Peyer's patch (tissue), 4 donors: ENCODE measurements around the gene FAAP100. TPM values are rescaled to one million over a fixed set of nuclear protein-coding genes. Genes with fewer than 3 reads are reported as not detected.

Experiments
- DNase-seq, 3 donors: peaks; one replicate each; pipeline ENCODE4 v3.0.0-alpha.2; 2017 to 2019
- H3K27ac ChIP-seq, 4 donors: fragments of 200-600 bp; sonication (generic); one replicate each; pipeline ENCODE4 v1.5.1; 2016 to 2019
- H3K27me3 ChIP-seq, 2 donors: fragments of 200-600 bp; sonication (generic); one replicate each; pipeline ENCODE4 v1.5.1; 2019
- H3K36me3 ChIP-seq, 3 donors: fragments of 200-600 bp; sonication (generic); one replicate each; pipeline ENCODE4 v1.5.1; 2016 to 2019
- H3K4me1 ChIP-seq, 4 donors: fragments of 200-600 bp; sonication (generic); one replicate each; pipeline ENCODE4 v1.5.1; 2016 to 2019
- H3K4me3 ChIP-seq, 4 donors: fragments of 200-600 bp; sonication (generic); 1 replicate in 3 of 4; 2 replicates in 1 of 4; pipeline ENCODE4 v1.5.1; 2016 to 2019; ENCODE audit warnings: mild to moderate bottlenecking in 1 of 4
- H3K9me3 ChIP-seq, 4 donors: fragments of 200-600 bp; sonication (generic); one replicate each; pipeline ENCODE4 v1.5.1; 2016 to 2019; ENCODE audit warnings: mild to moderate bottlenecking in 1 of 4
- CTCF ChIP-seq, 6 experiments: fragments of 450-650 bp in 4 of 6; fragments of 200-600 bp in 2 of 6; sonication (generic) in 1 of 6; IDR thresholded peaks; one replicate each; pipeline ENCODE4 v1.5.1; 2017 to 2019; ENCODE audit warnings: antibody characterized with exemption in 6 of 6, mild to moderate bottlenecking in 3 of 6, moderate library complexity in 1 of 6
- POLR2A ChIP-seq, 2 donors: fragments of 450-650 bp; IDR thresholded peaks; one replicate each; pipeline ENCODE4 v1.5.1; 2017; ENCODE audit warnings: antibody characterized with exemption in 2 of 2, mild to moderate bottlenecking in 2 of 2, moderate library complexity in 2 of 2
- total RNA-seq, 4 donors: library from RNA; depleted of rRNA; stranded (reverse); fragments of >200 nt; gene quantifications; one replicate each; pipeline ENCODE4 v1.1.0, GENCODE V29; 2016

Gene FAAP100, protein sequence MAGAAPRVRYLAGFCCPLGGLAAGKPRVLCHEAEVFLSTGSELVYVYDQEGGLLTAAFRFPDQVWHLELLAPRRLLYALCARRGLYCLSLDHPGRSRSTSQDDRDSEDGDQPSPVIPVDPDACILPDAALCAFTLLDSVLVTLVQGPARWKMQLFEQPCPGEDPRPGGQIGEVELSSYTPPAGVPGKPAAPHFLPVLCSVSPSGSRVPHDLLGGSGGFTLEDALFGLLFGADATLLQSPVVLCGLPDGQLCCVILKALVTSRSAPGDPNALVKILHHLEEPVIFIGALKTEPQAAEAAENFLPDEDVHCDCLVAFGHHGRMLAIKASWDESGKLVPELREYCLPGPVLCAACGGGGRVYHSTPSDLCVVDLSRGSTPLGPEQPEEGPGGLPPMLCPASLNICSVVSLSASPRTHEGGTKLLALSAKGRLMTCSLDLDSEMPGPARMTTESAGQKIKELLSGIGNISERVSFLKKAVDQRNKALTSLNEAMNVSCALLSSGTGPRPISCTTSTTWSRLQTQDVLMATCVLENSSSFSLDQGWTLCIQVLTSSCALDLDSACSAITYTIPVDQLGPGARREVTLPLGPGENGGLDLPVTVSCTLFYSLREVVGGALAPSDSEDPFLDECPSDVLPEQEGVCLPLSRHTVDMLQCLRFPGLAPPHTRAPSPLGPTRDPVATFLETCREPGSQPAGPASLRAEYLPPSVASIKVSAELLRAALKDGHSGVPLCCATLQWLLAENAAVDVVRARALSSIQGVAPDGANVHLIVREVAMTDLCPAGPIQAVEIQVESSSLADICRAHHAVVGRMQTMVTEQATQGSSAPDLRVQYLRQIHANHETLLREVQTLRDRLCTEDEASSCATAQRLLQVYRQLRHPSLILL
- total RNA-seq = 10 to 100 TPM; 38.2 to 66.9 (median 52.2) TPM

DNA sequence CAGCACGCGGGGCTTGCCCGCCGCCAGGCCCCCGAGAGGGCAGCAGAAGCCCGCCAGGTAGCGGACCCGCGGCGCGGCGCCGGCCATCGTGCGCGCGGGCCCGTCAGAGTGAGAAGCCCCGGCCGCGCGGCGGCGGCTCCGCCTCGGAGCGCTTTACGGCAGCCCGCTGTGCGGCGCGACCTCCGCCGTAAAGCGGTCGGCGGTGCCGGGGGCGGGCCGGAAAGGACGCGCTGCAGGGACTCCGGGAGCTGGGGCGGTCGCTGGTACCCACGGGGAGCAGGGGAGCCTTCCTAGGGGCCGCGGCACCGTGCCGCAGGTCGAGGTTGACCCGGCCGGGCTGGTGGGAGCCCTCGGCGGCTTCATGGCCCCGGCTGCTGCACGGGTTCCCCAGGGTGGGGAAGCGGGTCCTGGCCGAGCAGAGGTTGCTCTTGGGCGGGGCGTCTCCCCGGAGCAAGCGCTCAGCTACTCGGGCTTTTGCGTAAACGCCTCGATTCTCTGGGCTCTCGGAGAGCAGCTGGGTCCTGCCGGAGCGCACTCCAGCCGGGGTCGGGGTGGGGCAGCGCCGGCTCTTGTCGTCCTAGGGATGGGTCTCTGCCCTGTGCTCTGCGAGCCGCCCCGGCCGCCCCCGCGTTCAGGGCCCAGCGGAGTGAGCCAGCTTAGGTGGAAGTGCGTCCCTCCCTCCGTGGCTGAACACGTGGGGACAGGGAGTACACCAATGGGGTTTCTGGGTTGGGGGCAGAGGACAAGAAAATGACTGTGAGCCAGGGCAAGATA lies at the start of gene FAAP100:
Gene FAAP100, minus strand, starts transcription at position 110 of the 774 bp plus-strand sequence. Its CDS starts 23 bp downstream, at position 87.
- DNase-seq = peak; percentile 75 to 90 (median 89)
- H3K27me3 ChIP-seq = no peaks in the 10 kb centered on the region
- H3K36me3 ChIP-seq = peaks cover 0 to 25% (median 0%) of the 10 kb centered on the region in 3 donors
- H3K27ac ChIP-seq = peak within 1 kb of the TSS; percentile 85 to 98 (median 88)
- TF ChIP-seq CTCF (IDR thresholded peaks at IDR 0.05) = peak in 1 of 6 experiments; percentile 10
- TF ChIP-seq POLR2A (IDR thresholded peaks at IDR 0.05) = peak; percentile 55 to 75
- no peaks in the 10 kb centered on the region for H3K9me3 ChIP-seq
- H3K4me1 ChIP-seq = peaks cover 4 to 40% (median 25%) of the 10 kb centered on the region in 4 donors
- peak within 1 kb of the TSS; percentile 91 to 100 (median 98) for H3K4me3 ChIP-seq

DNA sequence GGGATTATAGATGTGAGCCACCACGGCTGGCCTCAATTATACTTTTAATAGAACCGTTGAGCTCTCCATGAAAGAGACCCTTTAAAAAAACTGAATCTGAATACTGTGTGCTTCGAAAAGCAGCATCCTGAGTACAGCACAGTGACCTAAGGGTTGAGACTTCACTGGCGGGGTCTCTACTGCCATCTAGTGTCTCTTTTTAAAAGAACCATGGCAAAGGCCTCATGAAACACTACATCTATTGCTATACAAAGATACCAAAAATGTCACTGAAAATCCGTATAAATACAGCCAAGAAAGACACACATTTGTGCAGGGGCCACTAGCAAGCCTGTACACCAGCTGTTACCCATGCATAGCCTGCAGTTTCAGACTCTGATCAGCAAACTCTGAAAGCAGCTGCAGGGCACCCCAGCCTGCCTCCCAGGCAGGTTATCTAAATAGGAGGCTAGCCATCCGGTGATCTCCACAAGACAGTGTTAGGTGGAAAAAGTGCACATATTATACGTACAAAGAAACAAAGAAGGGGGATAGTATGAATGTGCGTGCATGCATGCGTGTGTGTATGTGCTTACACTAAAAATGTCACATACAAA lies 49.5 kb upstream of the FAAP100 start:
- Histone ChIP-seq H3K4me1 (no peaks in the 10 kb centered on the region), H3K36me3 (peaks cover 0 to 84% (median 0%) of the 10 kb centered on the region in 3 donors), H3K4me3 (no peak overlapping the region), H3K27me3 (no peaks in the 10 kb centered on the region), H3K9me3 (no peaks in the 10 kb centered on the region), H3K27ac (no peak overlapping the region)
- peak in 1 of 3 donors; percentile 78 for DNase-seq
- TF ChIP-seq CTCF (IDR thresholded peaks at IDR 0.05) (peak; percentile 66 to 84 (median 76)), POLR2A (IDR thresholded peaks at IDR 0.05) (no peak)

GRCh38 chr17:81599719-81600486 lies 47.8 kb upstream of the FAAP100 start:
- no peak overlapping the region for H3K4me3 ChIP-seq
- H3K9me3 ChIP-seq = no peaks in the 10 kb centered on the region
- DNase-seq = peak in 1 of 3 donors; percentile 62
- peak overlapping the region in 1 of 4 donors; percentile 8 for H3K27ac ChIP-seq
- TF ChIP-seq POLR2A (IDR thresholded peaks at IDR 0.05) (no peak), CTCF (IDR thresholded peaks at IDR 0.05) (no peak)
- peaks cover 0 to 84% (median 0%) of the 10 kb centered on the region in 3 donors for H3K36me3 ChIP-seq
- no peaks in the 10 kb centered on the region for H3K4me1 ChIP-seq
- H3K27me3 ChIP-seq = no peaks in the 10 kb centered on the region

GRCh38 chr17:81593105-81593871 lies 41.1 kb upstream of the FAAP100 start:
- H3K4me1 ChIP-seq = no peaks in the 10 kb centered on the region
- TF ChIP-seq POLR2A (IDR thresholded peaks at IDR 0.05) (no peak), CTCF (IDR thresholded peaks at IDR 0.05) (no peak)
- peaks cover 0 to 88% (median 0%) of the 10 kb centered on the region in 3 donors for H3K36me3 ChIP-seq
- H3K27me3 ChIP-seq = no peaks in the 10 kb centered on the region
- no peak overlapping the region for H3K27ac ChIP-seq
- no peaks in the 10 kb centered on the region for H3K9me3 ChIP-seq
- no peak for DNase-seq
- no peak overlapping the region for H3K4me3 ChIP-seq
